ENCODE data around the gene EDEM1.
A peak's percentile ranks its signal among the peaks of the same experiment; 100 is the strongest.
"Not testable (repeated sequence)": the region's sequence is repeated elsewhere in the genome, so short reads cannot be mapped to it uniquely, and the experiment has no call there.

EDEM1 gene

DNA sequence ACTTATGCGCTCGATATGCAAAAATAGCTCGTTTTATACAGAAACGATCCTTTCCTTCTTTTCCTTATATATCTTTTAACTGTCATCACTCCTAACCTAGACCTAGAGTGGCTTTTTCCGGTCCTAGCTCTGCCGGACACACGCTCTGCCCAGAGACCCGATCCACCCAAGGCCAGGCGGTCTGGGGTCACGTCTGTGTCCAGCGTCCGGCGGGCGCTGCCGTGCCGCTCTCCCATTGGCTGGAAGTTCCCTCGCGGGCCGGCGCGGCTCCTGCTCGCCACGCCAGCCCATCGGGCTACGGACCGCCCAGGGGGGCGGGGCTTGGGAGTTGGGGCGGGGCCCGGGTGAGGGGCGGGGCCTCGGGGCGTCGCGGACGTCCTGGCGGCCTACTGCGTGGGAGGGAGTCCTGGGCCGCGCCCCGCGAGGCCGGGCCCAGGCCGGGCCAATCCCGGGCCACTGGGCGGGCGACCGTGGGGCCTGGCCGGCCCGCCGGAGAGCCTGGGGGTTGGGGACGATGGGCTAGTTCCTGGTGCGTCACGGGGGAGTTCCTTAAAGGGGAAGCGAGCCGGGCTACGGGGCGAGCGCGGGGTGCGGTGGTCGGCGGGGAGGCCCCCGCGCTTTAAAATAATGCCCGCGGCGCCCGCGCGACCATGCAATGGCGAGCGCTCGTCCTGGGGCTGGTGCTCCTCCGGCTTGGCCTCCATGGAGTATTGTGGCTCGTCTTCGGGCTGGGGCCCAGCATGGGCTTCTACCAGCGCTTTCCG is at the start of gene EDEM1:
TSS of gene EDEM1 (plus strand) at position 552 of the 764 bp plus-strand sequence. CDS start at position 651, 99 bp downstream.
- DNase-seq = peak; percentile 68

- no peak for DNase-seq
Observed at GRCh38 chr3:5138214-5138981, 49.1 kb upstream of the EDEM1 start.

- no peak for DNase-seq
Observed at GRCh38 chr3:5140230-5140621, 47.3 kb upstream of the EDEM1 start.

GRCh38 chr3:5140839-5141238 is 46.7 kb upstream of the EDEM1 start:
- no peak for DNase-seq

GRCh38 chr3:5141760-5142159 is 45.7 kb upstream of the EDEM1 start:
- no peak for DNase-seq

- DNase-seq = no peak
Observed at GRCh38 chr3:5143464-5143863, 44.0 kb upstream of the EDEM1 start.

- no peak for DNase-seq
Observed at GRCh38 chr3:5144316-5144994, 43.1 kb upstream of the EDEM1 start.

DNA sequence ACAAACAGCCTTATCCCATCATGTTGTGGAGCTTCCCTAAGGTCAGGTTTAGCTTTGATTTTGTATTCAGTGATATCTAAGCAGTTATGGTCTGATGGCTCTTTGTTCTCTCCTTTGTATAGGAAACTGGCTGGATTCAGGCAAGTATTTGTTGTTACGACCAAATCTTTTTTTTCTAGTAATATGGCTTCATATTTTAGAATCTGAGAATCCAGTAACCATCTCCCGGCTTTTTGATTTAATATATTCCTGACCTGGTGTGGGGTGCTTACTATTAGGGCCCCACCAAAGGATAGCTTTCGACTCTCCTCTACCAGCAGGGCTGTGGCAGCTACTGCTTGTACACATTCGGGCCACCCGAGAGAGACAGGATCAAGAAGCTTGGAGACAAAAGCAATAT is 42.4 kb upstream of the EDEM1 start:
- no peak for DNase-seq

GRCh38 chr3:5147152-5147551 is 40.4 kb upstream of the EDEM1 start:
- not testable (repeated sequence) for DNase-seq

- DNase-seq = no peak
Observed at GRCh38 chr3:5149306-5149880, 38.1 kb upstream of the EDEM1 start.

DNA sequence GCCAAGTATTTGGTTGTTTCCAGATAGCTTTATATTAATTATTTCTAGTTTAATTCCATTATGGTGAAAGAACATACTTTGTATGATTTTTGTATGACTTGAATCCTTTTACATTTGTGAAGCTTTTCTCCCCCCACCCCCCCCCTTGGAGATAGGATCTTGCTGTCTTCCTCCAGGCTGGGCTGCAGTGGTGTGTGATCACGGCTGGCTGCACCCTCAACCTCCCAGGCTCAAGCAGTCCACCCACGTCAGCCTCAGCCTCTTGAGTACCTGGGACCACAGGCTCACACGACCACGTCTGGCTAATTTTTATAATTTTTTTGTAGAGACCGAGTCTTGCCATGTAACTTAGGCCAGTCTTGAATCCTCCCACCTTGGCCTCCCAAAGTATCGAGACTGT is 35.9 kb upstream of the EDEM1 start:
- DNase-seq = no peak

DNA sequence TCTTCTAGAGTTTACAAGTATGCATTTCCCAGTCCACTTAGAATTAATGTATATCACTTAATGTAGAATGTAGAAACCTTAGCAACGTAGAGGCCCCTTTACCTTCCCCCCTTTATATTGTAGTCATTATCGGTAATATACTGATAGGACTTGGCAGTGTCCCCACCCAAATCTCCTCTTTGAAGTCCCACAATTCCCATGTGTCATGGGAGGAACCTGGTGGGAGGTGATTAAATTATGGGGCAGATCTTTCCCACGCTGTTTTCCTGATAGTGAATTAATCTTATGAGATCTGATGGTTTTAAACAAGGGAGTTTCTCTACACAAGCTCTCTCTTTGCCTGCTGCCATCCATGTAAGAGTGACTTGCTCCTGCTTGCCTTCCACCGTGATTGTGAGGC is 34.4 kb upstream of the EDEM1 start:
- no peak for DNase-seq

DNA sequence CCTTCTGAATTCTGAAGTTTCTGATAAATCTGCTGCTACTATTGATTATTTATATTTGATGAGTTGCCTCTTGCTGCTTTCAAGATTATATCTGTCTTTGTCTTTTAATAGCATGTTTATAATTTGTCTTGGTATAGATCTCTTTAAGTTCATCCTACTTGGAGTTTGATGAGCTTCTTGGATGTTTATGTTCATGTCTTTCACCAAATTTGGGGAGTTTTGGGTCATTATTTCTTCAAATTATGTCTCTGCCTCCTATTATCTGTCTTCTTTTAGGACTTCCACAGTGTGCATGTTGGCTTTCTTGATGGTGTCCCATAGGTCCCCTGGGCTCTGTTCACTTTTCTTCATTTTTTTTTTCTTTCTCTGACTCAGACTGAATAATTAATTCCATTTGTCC is 32.3 kb upstream of the EDEM1 start:
- no peak for DNase-seq

DNA sequence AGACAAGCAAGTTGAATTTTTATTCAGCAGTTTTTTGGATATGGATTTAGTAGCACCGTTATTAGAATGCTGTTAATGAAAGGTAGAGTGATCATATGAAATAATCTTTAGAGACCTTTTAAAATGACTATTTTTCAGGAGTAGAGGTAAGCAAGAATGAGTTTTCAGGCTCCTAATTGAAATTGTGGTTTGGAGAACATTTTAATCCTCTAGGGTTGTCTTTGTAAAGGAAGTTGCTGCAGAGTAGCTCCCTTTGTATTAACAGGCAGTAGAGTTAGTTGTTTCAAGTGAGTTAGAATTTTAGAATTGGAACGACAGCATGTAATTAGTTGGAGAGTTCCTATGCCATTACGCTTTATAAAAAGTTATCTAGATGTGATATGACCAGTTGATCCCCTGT is 27.2 kb upstream of the EDEM1 start:
- no peak for DNase-seq

GRCh38 chr3:5160940-5161858 is 26.3 kb upstream of the EDEM1 start:
- no peak for DNase-seq

DNA sequence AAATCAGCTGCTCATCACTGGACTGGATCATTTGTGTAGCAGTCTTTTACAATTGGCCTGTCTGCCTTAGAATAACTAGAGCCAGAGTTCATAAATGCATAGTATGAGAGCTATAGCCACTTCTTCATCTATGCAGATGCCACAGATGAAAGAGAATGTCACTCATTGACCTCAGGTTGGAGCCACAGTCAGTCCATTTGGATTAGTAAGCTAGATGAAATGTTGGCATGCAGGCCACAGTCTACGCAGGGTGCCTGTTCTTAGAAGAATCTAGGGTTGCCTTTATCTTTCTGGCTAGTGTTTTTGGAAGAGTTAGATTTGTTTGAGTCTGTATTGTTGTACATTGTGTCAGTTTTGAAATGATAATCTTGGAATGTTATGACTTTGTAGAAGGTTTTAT is 25.4 kb upstream of the EDEM1 start:
- no peak for DNase-seq

GRCh38 chr3:5165698-5166097 is 21.8 kb upstream of the EDEM1 start:
- no peak for DNase-seq

- no peak for DNase-seq
Observed at GRCh38 chr3:5166846-5167245, 20.7 kb upstream of the EDEM1 start.

DNA sequence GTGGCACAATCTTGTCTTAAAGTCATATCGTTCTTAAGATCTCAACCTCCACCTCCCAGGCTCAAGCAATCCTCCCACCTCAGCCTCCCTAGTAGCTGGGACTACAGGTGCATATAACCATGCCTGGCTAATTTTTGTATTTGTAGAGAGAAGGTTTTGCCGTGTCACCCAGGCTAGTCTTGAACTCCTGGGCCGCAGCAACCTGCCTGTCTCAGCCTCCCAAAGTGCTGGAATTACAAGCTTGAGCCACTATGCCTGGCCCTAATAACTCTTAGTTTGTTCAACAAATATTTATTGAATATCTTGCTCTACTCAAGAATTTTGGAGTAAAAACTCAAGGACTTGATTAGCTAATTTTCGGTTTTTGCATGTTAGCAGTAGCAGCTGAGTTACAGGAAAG is 19.4 kb upstream of the EDEM1 start:
- DNase-seq = no peak

DNA sequence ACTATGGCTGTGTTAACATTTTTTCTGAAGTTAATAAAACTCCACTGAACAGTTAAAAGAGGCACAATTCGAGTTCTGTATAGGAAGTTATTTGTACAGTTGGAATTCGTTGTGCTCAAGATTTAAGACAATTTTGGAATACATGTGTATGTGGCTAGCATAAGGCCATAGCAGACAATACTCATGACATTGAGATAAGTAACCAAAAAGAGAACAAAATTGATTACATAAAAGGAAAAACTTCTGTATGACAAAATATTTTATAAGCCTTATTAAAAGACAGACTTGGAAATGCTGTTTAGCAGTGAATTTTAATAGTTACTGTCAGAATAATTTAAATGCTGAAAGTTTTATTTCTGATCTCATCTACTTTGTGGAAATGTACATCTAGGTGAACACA is 17.7 kb upstream of the EDEM1 start:
- no peak for DNase-seq

DNA sequence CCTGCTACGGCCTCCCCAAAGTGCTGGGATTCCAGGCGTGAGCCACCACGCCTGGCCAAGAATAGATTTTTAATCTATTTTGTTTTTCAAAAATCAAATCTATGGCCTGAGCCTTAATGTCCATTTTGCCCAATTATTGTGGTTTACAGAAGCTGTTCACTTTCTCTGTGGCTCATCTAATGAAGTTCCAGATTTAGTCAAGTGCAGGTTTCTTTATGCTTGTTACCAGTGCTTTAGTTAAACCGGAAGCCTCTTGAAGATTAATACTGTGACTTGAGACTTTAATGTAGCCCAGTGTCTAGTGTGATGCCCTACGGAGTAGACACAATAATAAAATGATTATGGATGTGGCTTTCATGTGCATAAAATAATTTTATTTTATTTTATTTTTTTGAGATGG is 16.5 kb upstream of the EDEM1 start:
- no peak for DNase-seq

DNA sequence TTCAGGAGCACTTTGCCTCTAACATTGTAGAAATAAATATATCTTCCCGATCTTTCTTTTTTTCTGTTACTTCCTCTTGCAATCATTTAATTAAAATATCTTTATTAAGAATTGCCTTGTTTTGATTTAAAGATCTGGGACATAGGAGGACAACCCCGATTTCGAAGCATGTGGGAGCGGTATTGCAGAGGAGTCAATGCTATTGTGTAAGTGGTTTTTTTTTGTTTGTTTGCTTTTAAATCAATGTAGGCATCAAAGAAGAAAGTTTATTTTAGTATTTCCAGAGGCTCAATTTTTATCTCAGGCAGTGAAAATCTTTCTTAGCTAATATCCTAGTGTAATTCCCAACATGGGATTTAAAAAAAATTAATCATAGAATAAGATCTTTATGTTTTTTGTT is 15.5 kb upstream of the EDEM1 start:
- no peak for DNase-seq

Measured in NCI-H446 treated with DMSO at 0.1 percent for 48 hours (cell line).